Endothelial cell of coronary artery (primary cell): ENCODE measurements around the gene MAPK9. TPM values are rescaled to one million over a fixed set of nuclear protein-coding genes. Genes with fewer than 3 reads are reported as not detected.

Experiments used
- total RNA-seq: library from RNA; depleted of rRNA; stranded (reverse); fragments of >200 nt; gene quantifications from 2 replicates; pipeline ENCODE4 v1.2.3, GENCODE V29; 2014

MAPK9 gene
- total RNA-seq, result 19.8 and 26.5 TPM in 2 replicates

DNA sequence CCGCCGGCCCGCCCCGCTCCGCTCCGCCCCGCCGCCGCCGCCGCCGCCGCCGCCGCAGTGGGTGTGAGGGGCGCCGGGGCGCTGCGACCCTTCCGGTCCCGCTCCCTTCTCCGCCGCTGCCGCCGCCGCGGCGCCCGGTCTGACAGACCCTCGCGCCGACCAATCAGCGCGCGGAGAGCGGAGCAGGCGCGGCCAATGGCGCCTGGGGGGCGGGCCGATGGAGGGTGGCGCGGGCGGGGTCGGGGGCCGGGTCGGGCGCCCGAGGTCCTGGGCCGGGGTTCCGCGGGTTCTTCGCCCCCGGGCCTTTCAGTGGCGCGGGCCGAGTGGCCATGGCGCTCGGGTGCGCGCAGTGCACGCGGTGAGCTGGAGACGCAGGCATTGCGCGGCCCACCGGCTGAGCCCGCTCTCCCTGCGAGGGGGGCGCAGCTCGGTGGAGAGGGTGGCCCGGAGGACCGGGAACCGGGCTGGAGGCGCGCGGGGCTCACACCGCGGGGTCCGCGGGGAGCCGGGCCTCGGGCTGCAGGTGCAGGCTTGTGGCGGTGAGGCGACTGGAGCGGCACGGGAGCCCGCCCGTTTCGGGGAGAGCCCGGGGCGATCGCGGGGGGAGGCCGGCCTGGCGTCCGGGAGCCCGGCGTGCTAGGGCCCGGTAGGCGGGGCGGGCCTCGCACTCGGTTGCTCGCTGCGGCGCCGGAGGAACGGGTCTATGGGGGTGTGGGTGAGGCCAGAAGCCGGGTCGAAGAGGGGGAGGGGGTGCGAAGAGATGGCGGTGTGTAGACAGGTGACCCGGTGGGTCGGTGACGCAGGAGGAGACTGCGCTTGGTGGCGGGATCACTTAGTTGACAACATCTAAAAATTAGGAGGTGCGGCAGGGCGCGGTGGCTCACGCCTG is at the start of gene MAPK9:
Gene MAPK9 (minus strand): TSS at position 141 of the 889 bp plus-strand sequence. CDS start 11,522 bp downstream, outside the sequence.

DNA sequence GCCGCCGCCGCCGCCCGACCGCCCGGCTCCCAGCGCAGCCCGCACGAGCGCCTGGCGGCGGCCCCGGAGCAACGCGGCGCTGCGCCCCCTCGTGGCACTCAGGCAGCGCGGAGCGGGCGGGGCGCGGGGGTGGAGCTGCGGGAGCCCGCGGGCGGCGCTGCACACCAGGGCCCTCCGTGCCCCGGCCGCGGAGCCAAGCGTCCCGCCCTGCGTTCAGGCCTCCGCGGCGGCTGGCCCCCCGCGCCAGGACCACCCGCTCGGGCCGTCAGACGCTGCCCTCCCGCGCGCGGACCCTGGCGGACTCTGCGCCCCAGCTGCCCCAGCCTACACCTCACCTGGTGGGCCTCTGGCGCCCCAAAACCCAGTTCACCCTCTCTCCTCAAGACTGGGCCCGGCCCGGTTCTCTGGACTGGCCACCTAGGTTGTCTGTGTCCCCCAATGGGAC is 82.7 kb downstream of the MAPK9 start, which contains the start of gene RASGEF1C:
Gene RASGEF1C (minus strand): TSS at position 75 of the 445 bp plus-strand sequence. CDS start 71,159 bp downstream, outside the sequence.

Other genes with a start within 250 kb of the MAPK9 start
- gene RNF130, start 220.3 kb downstream of the MAPK9 start, total RNA-seq, result 17.4 and 34.2 TPM in 2 replicates
- not detected in 2 replicates for gene RASGEF1C, start 82.9 kb downstream of the MAPK9 start, total RNA-seq
- gene GFPT2, start 61.3 kb upstream of the MAPK9 start, total RNA-seq, result 6.2 and 24.8 TPM in 2 replicates
- 14.5 and 15.8 TPM in 2 replicates for gene CNOT6, start 202.3 kb upstream of the MAPK9 start, total RNA-seq